Hippocampal formation (tissue), 2 donors: ENCODE results near the gene SORBS2.

ENCODE experiments used
- DNase-seq, 2 donors: peaks; one replicate each; lab custom pipeline; 2025; lab: John Stamatoyannopoulos, UW

Gene SORBS2

DNA sequence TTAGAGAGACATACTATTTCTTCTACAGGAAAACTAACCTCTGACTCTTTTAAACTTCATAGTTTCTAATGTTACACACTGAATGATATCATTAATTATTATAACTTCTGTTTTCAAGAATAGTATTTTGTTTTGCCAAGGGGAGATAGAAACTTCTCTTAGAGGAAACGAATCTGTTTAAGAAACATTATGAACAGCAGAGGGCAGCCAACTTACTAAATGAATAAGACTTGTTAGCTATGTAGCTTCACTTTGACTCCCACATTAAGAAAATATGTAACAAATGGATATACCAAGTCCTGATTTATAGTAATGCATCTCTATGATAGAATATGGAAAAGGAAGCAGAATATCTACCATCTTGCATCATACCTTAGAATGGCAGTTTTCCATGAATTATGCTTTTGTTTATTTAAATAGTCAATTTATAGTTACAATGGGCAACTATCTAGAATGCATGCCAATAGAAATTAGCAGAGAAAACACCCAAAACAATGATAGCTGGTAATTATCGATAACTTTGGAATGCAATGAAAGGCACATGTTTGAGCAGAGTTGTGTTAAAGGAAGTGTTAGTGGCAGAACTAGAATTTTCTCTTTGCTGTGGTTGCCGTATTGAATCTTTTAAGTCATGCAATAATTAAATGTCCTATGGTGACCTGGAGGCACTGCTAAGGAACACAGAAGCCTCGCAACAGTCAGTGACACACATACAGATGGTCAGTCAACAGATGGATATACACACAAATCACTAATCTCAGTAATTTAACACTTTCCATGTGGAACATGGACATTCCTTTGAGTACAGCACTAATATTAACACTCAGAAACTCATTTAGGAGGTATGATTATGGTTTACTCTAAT lies 171.0 kb downstream of the SORBS2 start:
- DNase-seq, result peak in 1 of 2 donors; percentile 77

DNA sequence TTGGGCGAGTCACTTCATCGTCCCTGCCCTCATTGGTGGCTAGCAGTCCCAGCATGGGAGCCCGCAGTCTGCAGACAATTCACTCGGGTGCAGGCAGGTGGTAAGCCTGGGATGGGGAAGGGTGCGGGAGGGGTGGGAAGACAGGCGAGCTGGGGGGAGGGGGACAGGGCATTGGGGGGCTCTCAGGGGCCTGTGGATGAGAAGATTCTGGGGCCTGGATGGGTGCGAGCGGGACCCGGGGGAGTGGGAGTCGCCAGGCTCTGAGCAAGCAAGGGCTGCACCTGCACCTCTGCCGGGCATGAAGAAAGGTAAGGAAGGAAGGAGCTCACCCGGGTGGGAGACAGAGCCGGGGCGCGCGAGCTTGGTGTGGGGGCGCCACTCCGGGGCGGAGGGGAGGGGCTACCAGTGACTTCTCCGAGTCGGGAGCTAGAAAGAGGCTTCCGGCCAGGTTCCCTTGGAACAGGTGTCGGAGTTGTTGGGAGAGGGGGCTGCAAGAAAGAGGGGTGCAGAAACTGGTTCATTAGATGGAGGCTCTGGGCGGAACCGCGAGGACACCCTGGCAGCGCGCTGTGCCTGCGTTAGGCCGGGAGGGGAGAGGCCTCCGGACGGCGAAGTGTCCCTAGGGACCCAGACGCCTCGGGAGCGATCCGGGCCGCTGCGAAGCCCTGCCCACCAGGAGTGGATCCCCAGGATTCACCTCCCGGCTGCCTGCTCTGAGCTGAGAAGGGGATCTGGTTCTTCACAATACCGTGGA lies 173.3 kb downstream of the SORBS2 start:
- no peak for DNase-seq

DNA sequence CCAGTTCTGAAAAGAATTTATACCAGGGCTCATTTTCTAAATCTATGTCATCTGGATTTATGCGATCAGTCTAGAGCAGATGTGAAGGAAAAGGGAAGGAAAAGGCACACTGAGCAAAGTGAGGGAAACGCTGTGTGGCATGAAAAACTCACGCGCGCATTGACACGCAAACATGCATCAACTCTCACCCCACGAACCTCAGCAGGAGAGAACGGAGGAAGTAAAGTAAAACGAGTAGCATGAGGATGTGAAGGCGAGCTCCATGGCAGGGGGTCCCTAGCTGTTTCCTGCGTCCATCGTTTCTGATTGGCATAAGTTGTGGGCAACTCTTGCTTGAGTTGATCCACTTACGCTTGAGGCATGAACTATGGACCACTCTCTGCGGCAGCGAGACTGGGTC lies 173.9 kb downstream of the SORBS2 start:
- no peak for DNase-seq

GRCh38 chr4:185637163-185637875 lies 174.7 kb downstream of the SORBS2 start:
- DNase-seq, result no peak

DNA sequence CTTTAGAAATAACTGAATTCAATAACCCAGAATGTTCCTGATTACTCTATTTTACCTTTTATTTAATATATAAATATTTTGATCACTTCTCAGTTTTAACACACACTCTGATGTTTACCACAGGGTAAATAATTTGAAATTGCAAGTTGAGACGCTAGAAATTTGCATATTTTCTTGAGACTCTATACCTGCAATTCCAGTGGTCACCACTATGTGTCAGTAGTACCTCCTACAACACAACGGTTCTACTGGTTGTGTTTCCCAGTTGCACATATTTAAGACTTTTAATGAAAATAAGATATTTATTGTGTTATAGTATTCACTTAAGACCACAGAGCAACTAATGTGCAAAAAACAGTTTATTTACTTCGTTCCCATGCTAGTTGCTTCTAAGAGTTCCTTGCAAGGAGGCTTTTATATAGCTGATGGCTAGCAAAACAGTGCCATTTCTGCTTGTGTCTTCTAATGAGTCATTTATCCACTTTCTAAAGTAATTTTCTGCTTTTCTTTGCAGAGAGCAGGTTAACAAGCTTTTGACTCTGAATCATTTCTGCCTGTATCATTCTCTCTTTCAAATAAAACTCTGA lies 177.8 kb downstream of the SORBS2 start:
- no peak for DNase-seq

- no peak for DNase-seq
These were observed 185.2 kb downstream of the SORBS2 start for GRCh38 chr4:185626798-185627197.

DNA sequence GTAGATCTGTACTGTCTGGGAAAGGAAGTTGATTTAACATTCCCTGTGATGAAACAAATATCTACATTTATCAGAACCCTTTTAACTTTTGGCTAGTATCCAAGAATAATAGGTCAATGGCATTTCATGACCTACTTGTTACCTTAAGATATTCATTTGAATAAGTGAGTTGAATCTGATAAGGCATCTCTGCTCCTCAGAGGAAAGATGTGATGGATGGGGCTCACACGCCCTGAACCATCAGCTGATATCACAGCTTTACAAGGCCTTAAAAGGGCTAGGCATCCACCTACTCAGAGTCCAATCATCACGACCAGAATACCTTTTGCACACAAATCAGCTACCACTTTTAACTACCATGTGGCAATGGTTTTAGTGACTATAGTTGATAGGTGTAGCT lies 186.5 kb downstream of the SORBS2 start:
- no peak for DNase-seq

DNA sequence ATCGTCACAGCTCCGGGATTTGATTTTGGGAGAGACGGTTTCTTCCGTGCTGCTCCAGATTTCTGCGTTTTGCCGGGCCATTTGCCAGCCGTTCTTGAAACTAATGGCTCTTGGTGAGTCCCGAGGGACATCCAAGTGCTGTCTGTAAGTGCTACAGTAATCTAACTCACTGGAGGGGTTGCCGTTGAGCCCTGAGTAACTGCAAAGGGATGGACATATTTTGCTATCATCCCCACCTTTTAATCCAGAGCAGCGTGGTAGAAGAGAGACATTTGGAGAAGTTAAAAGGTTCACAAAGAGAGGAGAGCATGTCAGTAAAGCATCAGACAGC lies 187.8 kb downstream of the SORBS2 start:
- DNase-seq, result no peak

DNA sequence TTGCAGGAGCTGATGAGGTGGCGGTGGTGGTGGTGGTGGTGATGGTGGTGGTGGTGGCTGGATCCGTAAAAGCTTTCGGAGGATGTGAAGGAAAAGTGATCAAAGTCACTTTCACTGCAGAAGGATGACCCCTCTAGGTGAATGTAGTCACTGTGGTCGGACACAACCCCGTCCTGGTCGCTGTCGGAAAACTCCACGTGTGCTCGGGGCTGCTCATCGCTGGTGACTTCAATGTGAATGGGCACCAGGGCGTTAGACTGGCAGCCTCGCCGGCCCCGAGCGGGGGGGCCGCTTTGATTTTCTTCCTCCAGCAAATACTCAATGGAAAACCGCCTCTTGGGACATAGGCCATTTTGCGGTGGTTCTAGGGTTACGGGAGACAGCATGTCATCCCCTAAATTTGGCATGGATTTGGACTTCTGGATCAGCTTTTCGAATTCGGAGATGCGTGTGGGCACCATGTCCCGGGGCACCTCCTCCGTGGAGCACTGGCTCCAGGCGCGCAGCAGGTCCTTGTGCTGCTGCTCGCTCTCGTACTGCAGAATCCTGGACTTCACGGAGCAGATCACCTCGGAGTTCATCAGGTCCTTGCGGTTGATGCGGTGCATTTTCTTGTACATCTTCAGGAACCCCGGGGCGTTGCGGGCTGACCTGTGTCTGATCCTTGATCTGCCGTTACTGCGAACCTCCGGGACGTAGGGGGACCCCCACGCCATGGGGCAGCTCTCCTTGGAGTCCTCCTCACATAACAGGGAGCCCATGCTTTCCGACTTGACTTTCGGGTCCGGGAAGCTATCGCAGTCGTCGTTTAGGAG lies 188.3 kb downstream of the SORBS2 start:
- no peak for DNase-seq

DNA sequence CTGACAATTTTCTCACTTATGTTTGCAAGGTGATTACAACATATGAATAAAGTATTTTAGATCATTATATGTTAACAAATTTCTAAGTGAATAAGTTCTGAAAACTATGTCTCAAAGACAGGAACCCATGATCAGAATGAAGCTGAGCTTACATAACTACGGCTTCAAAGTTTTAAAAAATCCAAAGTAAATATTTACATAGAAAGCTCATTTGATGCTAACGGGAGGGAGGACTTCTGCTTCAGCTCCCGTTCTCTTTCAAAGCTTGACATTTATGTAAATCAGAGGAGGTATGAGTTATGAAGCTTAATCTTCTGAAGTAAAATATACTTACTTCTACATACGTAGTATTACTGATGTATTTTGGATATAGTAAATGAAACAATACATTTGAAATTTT lies 203.8 kb downstream of the SORBS2 start:
- DNase-seq, result no peak

DNA sequence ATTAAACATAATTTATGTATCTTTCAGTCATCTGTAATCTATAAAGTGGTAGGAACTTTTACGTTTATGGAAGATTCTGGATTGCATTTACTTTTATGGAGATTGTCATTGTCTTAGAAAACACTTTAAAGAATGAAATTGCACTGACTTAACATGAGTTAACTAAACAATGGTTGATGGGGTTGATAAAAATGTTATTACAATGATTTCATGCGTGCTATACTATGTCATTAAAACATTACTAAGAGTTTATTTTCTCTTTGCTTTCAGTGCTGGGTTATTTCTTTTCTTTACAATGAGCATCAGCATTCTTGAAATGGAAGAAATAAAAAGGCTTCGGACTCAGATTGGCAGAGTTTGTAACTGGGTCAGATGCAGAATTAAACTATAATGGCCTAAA lies 209.6 kb downstream of the SORBS2 start:
- DNase-seq, result no peak

- DNase-seq, result no peak
These were observed 211.1 kb downstream of the SORBS2 start for GRCh38 chr4:185600801-185601434.

GRCh38 chr4:185599553-185600243 lies 212.3 kb downstream of the SORBS2 start:
- DNase-seq, result no peak

GRCh38 chr4:185598846-185599552 lies 213.0 kb downstream of the SORBS2 start:
- DNase-seq, result no peak

GRCh38 chr4:185597532-185598188 lies 214.3 kb downstream of the SORBS2 start:
- DNase-seq, result peak; percentile 63 to 71

DNA sequence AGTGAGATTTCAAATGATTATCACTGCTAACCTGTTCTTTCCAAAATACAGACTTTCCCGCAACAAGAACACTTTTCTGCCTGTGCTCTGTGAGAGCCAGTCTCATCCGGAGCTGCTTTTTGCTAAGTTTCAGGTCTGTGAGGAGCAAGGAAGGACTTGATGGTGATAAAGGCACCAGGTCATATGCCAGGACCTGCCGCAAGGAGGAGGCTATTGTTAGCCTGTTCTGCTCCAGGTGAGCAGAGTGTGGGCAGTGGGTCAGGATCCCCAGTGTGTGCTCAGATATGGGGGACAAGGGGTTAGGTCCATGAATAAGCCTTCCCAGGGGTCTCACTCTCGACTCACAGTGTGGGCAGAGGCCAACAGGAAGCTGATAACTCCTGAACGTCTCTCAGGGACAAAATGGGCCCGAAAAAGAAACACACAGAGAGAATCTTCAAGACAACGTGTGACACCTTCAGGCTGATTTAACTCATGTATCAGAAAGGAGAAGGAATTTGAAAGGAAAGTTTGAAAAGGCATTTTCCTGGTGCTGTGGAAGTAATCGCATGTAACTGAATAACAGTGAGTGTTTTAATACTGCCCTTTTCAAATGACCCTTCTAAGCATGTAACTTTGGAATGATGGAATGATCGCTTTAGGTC lies 219.0 kb downstream of the SORBS2 start:
- DNase-seq, result no peak

DNA sequence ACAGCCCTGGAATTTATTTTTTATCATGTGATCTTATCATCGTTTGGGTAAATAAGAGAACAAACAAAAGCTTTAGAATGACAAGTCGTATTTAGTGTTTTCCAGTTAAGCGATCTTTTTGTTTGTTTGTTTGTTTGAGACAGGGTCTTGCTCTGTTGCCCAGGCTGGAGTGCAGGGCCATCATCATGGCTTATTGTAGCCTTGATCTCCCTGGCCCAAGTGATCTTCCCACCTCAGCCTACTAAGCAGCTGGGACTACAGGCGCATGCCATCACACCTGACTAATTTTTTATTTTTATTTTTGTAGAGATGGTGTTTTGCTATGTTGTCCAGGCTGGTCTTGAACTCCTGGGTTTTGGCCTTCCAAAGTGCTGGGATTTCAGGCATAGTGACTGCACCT lies 219.6 kb downstream of the SORBS2 start:
- no peak for DNase-seq

- no peak for DNase-seq
These were observed 220.3 kb downstream of the SORBS2 start for GRCh38 chr4:185591679-185592141.

- DNase-seq, result no peak
These were observed 221.0 kb downstream of the SORBS2 start for GRCh38 chr4:185590982-185591381.
